Pancreas (tissue), 10 donors: ENCODE data around the gene ANO8. TPM values are rescaled to one million over a fixed set of nuclear protein-coding genes. Genes with fewer than 3 reads are reported as not detected.
"Not testable (repeated sequence)": the region's sequence is repeated elsewhere in the genome, so short reads cannot be mapped to it uniquely, and the experiment has no call there.

Experiments
- ATAC-seq, 4 donors: fragments of 200-7000 bp; cut with Tn5 transposase; one replicate each; pipeline versions ENCODE4 v1.8.0 to v1.9.1; 2020; ENCODE audit warnings: mild to moderate bottlenecking in 4 of 4, moderate library complexity in 4 of 4
- DNase-seq, 6 donors: peaks; one replicate each; pipeline ENCODE4 v3.0.0-alpha.2; 2020
- FAIRE-seq: peaks from 2 replicates; lab custom pipeline; 2012; peaks lifted over from hg19 to GRCh38; lab: Jason Lieb, UNC
- H3K27ac ChIP-seq, 4 donors: fragments of 200-600 bp; sonication (generic); 1 replicate in 3 of 4; 2 replicates in 1 of 4; pipeline versions ENCODE4 v1.5.0 to v1.8.0; 2020
- H3K27me3 ChIP-seq, 4 donors: fragments of 200-600 bp; one replicate each; pipeline ENCODE4 v1.8.0; 2021
- H3K36me3 ChIP-seq, 3 donors: fragments of 200-600 bp; sonication (generic) in 1 of 3; one replicate each; pipeline versions ENCODE4 v1.5.0 to v1.8.0; 2020 to 2021
- H3K4me1 ChIP-seq, 3 donors: fragments of 200-600 bp; one replicate each; pipeline ENCODE4 v1.8.0; 2021
- H3K4me3 ChIP-seq, 4 donors: fragments of 200-600 bp; sonication (generic) in 2 of 4; one replicate each; pipeline versions ENCODE4 v1.5.0 to v1.8.0; 2020 to 2021
- H3K9me3 ChIP-seq, 4 donors: fragments of 200-600 bp; one replicate each; pipeline ENCODE4 v1.8.0; 2021
- CTCF ChIP-seq, 4 donors: fragments of 200-600 bp; sonication (generic) in 3 of 4; IDR thresholded peaks; one replicate each; pipeline versions ENCODE4 v1.5.0 to v1.8.0; 2021; ENCODE audit warnings: antibody characterized with exemption in 4 of 4
- WGBS, 2 donors: extraction: QIAGEN DNeasy Blood & Tissue Kit; methylation state at CpG; one replicate each; pipeline ENCODE4 v1.1.7; 2013; 5-methylcytosine and 5-hydroxymethylcytosine counted together
- intact Hi-C, 3 donors: fragments of 100-400 bp; cut with DNase I; formaldehyde crosslinking; loops; one replicate each; pipeline versions ENCODE4 v1.11.1 to v1.14.2; 2022
- polyA plus RNA-seq, 2 donors: library from polyadenylated mRNA; stranded (reverse); fragments of 200-250 nt; gene quantifications; one replicate each; pipeline ENCODE4 v1.2.3, GENCODE V29; 2013
- total RNA-seq, 6 donors: library from RNA; stranded (reverse); fragmentation: NEBNext Ultra II Directional in 4 of 6; extraction: Animal tissue kit (Norgen Biotek cat#: 25700) in 4 of 6; gene quantifications; one replicate each; pipeline versions ENCODE4 v1.2.1 to v1.2.4, GENCODE V29; 2021 to 2023
- donor health status: healthy with polysubstance abuse.
- donor health status: DM: no; HTN: no; CAD: no; lungs with moderate emphysema.
- donor health status: DM: no; HTN: no; CAD: no.
- donor health status: control.
- donor health status: control.
- donor health status: Bipolar disorder and iron deficiency.
- donor health status: DM: yes; HTN: yes; CAD: no.
- donor health status: DM: no; HTN: no; CAD: no.
- donor health status: DM: no; HTN: no; CAD: no.
- donor health status: DM: yes; HTN: yes; CAD: no.

Gene ANO8
- total and polyA plus RNA-seq, 8 donors: 4.9 to 19.0 (median 6.3) TPM

GRCh38 chr19:17302391-17303166, 32.1 kb downstream of the ANO8 start:
- intact Hi-C loops: no loop called here
- ATAC-seq (peak in 1 of 4 donors; percentile 0), FAIRE-seq (no peak)

GRCh38 chr19:17300992-17301619, 33.5 kb downstream of the ANO8 start:
- no peak for ATAC-seq
- Histone ChIP-seq H3K9me3 (no peaks in the 10 kb centered on the region), H3K36me3 (no peaks in the 10 kb centered on the region), H3K4me1 (peaks cover 5 to 24% (median 9%) of the 10 kb centered on the region in 3 donors), H3K27ac (no peak overlapping the region), H3K4me3 (no peak overlapping the region), H3K27me3 (no peaks in the 10 kb centered on the region)
- 95% methylated on average over 45 to 51 of the region's 51 CpGs for WGBS, 2 donors
- DNase-seq: peak in 1 of 6 donors; percentile 85
- intact Hi-C loops: no loop called here
- TF ChIP-seq CTCF (IDR thresholded peaks at IDR 0.05): no peak
- FAIRE-seq: no peak

More at GRCh38 chr19:17302391-17303166, 32.1 kb downstream of the ANO8 start:
- DNase-seq: peak in 5 of 6 donors; percentile 31 to 83 (median 47)
- H3K4me3 ChIP-seq: peak overlapping the region; percentile 64 to 88 (median 76)
- TF ChIP-seq CTCF (IDR thresholded peaks at IDR 0.05): no peak
- H3K27ac ChIP-seq: peak overlapping the region; percentile 25 to 58 (median 52)
- no peaks in the 10 kb centered on the region for H3K36me3 ChIP-seq
- no peaks in the 10 kb centered on the region for H3K27me3 ChIP-seq
- WGBS, 2 donors: 7 to 15% methylated on average over 20 to 29 of the region's 29 CpGs
- peaks cover 5 to 30% (median 15%) of the 10 kb centered on the region in 3 donors for H3K4me1 ChIP-seq
- H3K9me3 ChIP-seq: no peaks in the 10 kb centered on the region

- ATAC-seq (no peak), FAIRE-seq (no peak), DNase-seq (no peak)
- no peaks in the 10 kb centered on the region for H3K36me3 ChIP-seq
- no peaks in the 10 kb centered on the region for H3K9me3 ChIP-seq
- intact Hi-C loops: no loop called here
- no peak for TF ChIP-seq CTCF (IDR thresholded peaks at IDR 0.05)
- H3K27ac ChIP-seq: no peak overlapping the region
- WGBS, 2 donors: 91 to 97% methylated on average over 6 of the region's 6 CpGs
- no peak overlapping the region for H3K4me3 ChIP-seq
- no peaks in the 10 kb centered on the region for H3K27me3 ChIP-seq
- no peaks in the 10 kb centered on the region for H3K4me1 ChIP-seq
Observed at GRCh38 chr19:17296976-17297375, 37.7 kb downstream of the ANO8 start.

GRCh38 chr19:17296273-17296672, 38.4 kb downstream of the ANO8 start:
- Histone ChIP-seq H3K4me1 (no peaks in the 10 kb centered on the region), H3K36me3 (no peaks in the 10 kb centered on the region), H3K27me3 (no peaks in the 10 kb centered on the region), H3K4me3 (no peak overlapping the region), H3K9me3 (no peaks in the 10 kb centered on the region), H3K27ac (no peak overlapping the region)
- FAIRE-seq (no peak), ATAC-seq (no peak), DNase-seq (no peak)
- intact Hi-C loops: no loop called here
- no peak for TF ChIP-seq CTCF (IDR thresholded peaks at IDR 0.05)
- 65 to 76% methylated on average over 4 of the region's 4 CpGs for WGBS, 2 donors

- intact Hi-C loops, H3K4me3 ChIP-seq, H3K27ac ChIP-seq, ATAC-seq, H3K36me3 ChIP-seq, H3K9me3 ChIP-seq, FAIRE-seq, H3K27me3 ChIP-seq, DNase-seq, H3K4me1 ChIP-seq: not testable (repeated sequence)
- WGBS, 2 donors: 95 to 98% methylated on average over 6 of the region's 6 CpGs
Observed at GRCh38 chr19:17295551-17295950, 39.1 kb downstream of the ANO8 start.
